ENCODE results near the gene WAPL. TPM values are rescaled to one million over a fixed set of nuclear protein-coding genes. Genes with fewer than 3 reads are reported as not detected.

WAPL gene
- total and polyA plus RNA-seq, 2 experiments from 2014 or later = 15.2 to 27.9 TPM

DNA sequence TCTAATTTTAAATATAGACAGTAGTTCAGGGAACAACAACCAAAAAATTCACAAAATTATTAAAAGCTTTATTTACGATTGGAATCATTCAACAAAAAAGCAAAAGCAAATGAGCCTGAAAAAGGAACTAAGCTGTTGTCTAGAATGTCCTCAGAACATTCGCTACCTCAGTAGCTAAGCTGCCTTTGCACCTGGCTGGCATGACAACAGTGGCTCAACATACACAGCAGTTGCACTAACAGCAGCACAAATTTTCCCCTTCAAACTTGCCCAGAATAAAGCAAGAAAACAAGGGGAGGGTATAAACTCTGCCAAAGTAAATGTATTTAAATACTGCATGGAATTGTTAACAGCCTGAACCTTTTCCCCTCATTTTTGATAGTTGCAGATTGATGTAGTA is 84.6 kb downstream of the WAPL start:
- Histone ChIP-seq H3K9me3 (ENCODE audit: low read depth) (no peaks in the 10 kb centered on the region), H3K4me1 (ENCODE audit: low read depth) (no peaks in the 10 kb centered on the region), H3K36me3 (peaks cover 38% of the 10 kb centered on the region), H3K27me3 (no peaks in the 10 kb centered on the region), H3K27ac (no peak overlapping the region), H3K4me3 (no peak overlapping the region)
- TF ChIP-seq, protein P1, sequence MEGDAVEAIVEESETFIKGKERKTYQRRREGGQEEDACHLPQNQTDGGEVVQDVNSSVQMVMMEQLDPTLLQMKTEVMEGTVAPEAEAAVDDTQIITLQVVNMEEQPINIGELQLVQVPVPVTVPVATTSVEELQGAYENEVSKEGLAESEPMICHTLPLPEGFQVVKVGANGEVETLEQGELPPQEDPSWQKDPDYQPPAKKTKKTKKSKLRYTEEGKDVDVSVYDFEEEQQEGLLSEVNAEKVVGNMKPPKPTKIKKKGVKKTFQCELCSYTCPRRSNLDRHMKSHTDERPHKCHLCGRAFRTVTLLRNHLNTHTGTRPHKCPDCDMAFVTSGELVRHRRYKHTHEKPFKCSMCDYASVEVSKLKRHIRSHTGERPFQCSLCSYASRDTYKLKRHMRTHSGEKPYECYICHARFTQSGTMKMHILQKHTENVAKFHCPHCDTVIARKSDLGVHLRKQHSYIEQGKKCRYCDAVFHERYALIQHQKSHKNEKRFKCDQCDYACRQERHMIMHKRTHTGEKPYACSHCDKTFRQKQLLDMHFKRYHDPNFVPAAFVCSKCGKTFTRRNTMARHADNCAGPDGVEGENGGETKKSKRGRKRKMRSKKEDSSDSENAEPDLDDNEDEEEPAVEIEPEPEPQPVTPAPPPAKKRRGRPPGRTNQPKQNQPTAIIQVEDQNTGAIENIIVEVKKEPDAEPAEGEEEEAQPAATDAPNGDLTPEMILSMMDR (IDR thresholded peaks at IDR 0.05; ENCODE audit: low read depth, low read length) = no peak
- DNase-seq (ENCODE audit: low read depth in 1 of 2, low spot score in 1 of 2) = no peak

DNA sequence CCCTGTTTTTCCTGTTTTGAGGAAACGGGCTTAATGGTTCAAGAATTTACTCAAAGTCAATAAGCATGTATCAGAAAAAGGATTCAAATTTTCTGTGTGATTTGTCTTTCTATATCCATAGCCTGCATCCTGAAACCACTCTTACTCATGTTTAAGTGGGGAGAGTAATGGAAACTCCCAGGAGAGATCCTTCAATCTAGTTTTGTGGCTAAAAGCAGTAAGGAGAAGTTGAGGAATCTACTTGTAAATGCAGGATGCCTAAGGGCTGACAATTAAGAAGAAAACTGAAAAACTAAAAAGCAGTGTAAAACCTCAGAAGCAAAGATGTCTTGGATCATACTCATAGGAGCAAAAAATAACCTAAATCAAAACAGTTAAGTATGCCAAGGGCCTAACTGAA is 86.9 kb downstream of the WAPL start:
- Histone ChIP-seq H3K4me1 (ENCODE audit: low read depth) (no peaks in the 10 kb centered on the region), H3K36me3 (peaks cover 26% of the 10 kb centered on the region), H3K4me3 (no peak overlapping the region), H3K9me3 (ENCODE audit: low read depth) (no peaks in the 10 kb centered on the region), H3K27ac (no peak overlapping the region), H3K27me3 (no peaks in the 10 kb centered on the region)
- TF ChIP-seq, protein P1 (IDR thresholded peaks at IDR 0.05; ENCODE audit: low read depth, low read length) = no peak
- DNase-seq (ENCODE audit: low read depth in 1 of 2, low spot score in 1 of 2) = no peak

DNA sequence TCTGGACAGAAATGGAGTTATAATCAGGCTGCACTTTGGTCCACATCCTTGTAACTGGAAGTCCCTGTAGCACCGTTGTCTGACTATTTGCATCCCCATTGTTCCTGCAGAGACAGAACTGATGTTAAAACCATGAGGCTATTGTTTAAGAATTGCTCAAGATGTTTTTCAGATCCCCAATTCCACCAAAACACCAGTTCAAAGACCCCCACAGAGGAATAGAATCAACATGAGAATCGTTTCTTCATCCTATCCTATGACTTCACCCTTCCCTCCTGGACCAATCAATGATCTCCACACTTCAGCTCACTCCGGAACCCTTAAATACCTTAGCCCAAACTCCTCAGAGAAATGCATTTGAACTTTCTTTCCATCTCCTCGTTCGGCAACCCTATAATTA is 97.9 kb downstream of the WAPL start:
- H3K9me3 ChIP-seq (ENCODE audit: low read depth) = no peaks in the 10 kb centered on the region
- no peak overlapping the region for H3K27ac ChIP-seq
- no peaks in the 10 kb centered on the region for H3K4me1 ChIP-seq (ENCODE audit: low read depth)
- TF ChIP-seq, protein P1 (IDR thresholded peaks at IDR 0.05; ENCODE audit: low read depth, low read length) = no peak
- H3K27me3 ChIP-seq = no peaks in the 10 kb centered on the region
- no peaks in the 10 kb centered on the region for H3K36me3 ChIP-seq
- no peak overlapping the region for H3K4me3 ChIP-seq
- DNase-seq (ENCODE audit: low read depth in 1 of 2, low spot score in 1 of 2) = no peak

DNA sequence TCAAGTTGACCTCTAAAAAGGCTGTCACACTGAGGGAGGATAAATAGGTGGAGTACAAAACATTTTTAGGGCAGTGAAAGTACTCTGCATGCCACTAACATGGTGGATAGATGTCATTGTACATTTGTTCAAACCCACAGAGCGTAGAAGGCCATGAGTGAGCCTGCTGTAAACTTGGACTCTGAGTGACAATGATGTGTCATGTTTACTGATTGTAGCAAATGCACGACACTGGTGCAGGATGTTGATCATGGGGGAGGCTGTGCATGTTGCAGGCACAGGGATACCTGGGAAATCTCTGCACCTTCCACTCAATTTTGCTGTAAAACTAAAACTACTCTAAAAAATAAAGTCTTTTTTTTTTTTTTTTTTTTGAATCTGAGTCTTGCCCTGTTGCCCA is 102.5 kb downstream of the WAPL start:
- no peaks in the 10 kb centered on the region for H3K4me1 ChIP-seq (ENCODE audit: low read depth)
- no peak overlapping the region for H3K27ac ChIP-seq
- H3K36me3 ChIP-seq = no peaks in the 10 kb centered on the region
- peaks cover 4% of the 10 kb centered on the region for H3K27me3 ChIP-seq
- DNase-seq (ENCODE audit: low read depth in 1 of 2, low spot score in 1 of 2) = no peak
- no peak overlapping the region for H3K4me3 ChIP-seq
- H3K9me3 ChIP-seq (ENCODE audit: low read depth) = no peaks in the 10 kb centered on the region
- TF ChIP-seq, protein P1 (IDR thresholded peaks at IDR 0.05; ENCODE audit: low read depth, low read length) = no peak

DNA sequence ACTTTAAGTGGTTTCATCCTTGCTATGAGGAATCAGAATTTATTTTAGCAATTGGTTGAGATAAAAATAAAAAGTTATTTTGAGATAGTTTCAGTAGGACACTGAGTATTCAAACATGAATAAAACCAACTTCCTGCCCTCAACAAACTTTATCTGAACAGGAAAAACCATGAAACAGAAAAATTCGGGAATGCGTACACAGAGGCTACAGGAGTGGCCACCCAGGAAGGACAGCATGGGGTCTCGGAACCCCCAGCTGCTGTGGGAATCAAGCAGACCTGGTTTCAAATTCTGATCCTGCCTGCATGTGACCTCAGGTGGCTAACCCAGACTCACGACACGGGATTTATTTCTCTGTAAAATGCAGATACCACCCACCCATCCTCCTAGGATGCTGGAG is 106.0 kb downstream of the WAPL start:
- H3K9me3 ChIP-seq (ENCODE audit: low read depth) = no peaks in the 10 kb centered on the region
- peaks cover 4% of the 10 kb centered on the region for H3K27me3 ChIP-seq
- no peak overlapping the region for H3K4me3 ChIP-seq
- H3K36me3 ChIP-seq = no peaks in the 10 kb centered on the region
- peaks cover 6% of the 10 kb centered on the region for H3K4me1 ChIP-seq (ENCODE audit: low read depth)
- DNase-seq (ENCODE audit: low read depth in 1 of 2, low spot score in 1 of 2) = no peak
- TF ChIP-seq, protein P1 (IDR thresholded peaks at IDR 0.05; ENCODE audit: low read depth, low read length) = no peak
- H3K27ac ChIP-seq = no peak overlapping the region

DNA sequence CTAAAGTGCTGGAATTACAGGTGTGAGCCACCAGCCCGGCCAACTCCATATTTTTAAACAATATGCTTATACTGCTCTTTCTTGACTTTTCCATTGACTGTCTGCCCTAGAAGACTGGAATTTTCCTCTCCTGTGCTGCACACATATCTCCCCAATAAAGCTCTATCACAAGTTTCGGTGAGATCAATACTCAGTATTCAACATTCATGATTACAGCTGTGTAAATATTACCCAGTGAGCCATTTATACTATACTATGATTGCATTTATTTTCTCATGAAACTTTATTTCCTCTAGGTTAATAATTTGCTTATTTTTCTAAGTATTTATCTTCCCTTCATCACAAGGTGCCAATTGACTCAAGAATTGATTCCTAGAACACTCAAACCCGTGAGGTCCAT is 106.5 kb downstream of the WAPL start:
- Histone ChIP-seq H3K27me3 (peaks cover 4% of the 10 kb centered on the region), H3K36me3 (no peaks in the 10 kb centered on the region), H3K4me1 (ENCODE audit: low read depth) (peaks cover 6% of the 10 kb centered on the region), H3K9me3 (ENCODE audit: low read depth) (no peaks in the 10 kb centered on the region), H3K27ac (no peak overlapping the region), H3K4me3 (no peak overlapping the region)
- DNase-seq (ENCODE audit: low read depth in 1 of 2, low spot score in 1 of 2) = no peak
- TF ChIP-seq, protein P1 (IDR thresholded peaks at IDR 0.05; ENCODE audit: low read depth, low read length) = no peak

Data from cardiac muscle cell (in vitro differentiated cells and primary cell).